IPS-NIHi7 (cell line): Measurements from ENCODE around the gene S100A6.
A peak's percentile ranks its signal among the peaks of the same experiment; 100 is the strongest.
"Not testable (repeated sequence)": the region's sequence is repeated elsewhere in the genome, so short reads cannot be mapped to it uniquely, and the experiment has no call there.

ENCODE experiments used
- DNase-seq: peaks from one replicate; pipeline ENCODE4 v3.0.0; 2012; ENCODE audit warnings: mixed read lengths; ENCODE audit errors: extremely low spot score

Gene S100A6

GRCh38 chr1:153563991-153564390, 28.2 kb upstream of the S100A6 start:
- no peak for DNase-seq

- no peak for DNase-seq
Measured at GRCh38 chr1:153563483-153563901, 27.7 kb upstream of the S100A6 start.

GRCh38 chr1:153562021-153562420, 26.2 kb upstream of the S100A6 start:
- DNase-seq: not testable (repeated sequence)

GRCh38 chr1:153561466-153561985, 25.7 kb upstream of the S100A6 start:
- DNase-seq: no peak

GRCh38 chr1:153560771-153561465, 25.1 kb upstream of the S100A6 start:
- DNase-seq: no peak

GRCh38 chr1:153560241-153560640, 24.4 kb upstream of the S100A6 start:
- no peak for DNase-seq

- no peak for DNase-seq
Measured at GRCh38 chr1:153557877-153558276, 22.1 kb upstream of the S100A6 start.

GRCh38 chr1:153556348-153556747, 20.6 kb upstream of the S100A6 start:
- no peak for DNase-seq

GRCh38 chr1:153553830-153554541, 18.2 kb upstream of the S100A6 start:
- peak; percentile 5 for DNase-seq

- no peak for DNase-seq
Measured at GRCh38 chr1:153553096-153553495, 17.3 kb upstream of the S100A6 start.

- DNase-seq: peak; percentile 51
Measured at GRCh38 chr1:153552335-153552734, 16.5 kb upstream of the S100A6 start.

- no peak for DNase-seq
Measured at GRCh38 chr1:153550827-153551500, 15.2 kb upstream of the S100A6 start.

- no peak for DNase-seq
Measured at GRCh38 chr1:153550398-153550758, 14.6 kb upstream of the S100A6 start.

GRCh38 chr1:153549741-153550397, 14.1 kb upstream of the S100A6 start:
- DNase-seq: no peak

GRCh38 chr1:153548722-153549688, 13.2 kb upstream of the S100A6 start, which contains the start of gene S100A3:
Gene S100A3, minus strand, starts transcription at chr1:153549258. Its CDS starts 773 bp downstream, at chr1:153548485.
- DNase-seq: peak; percentile 5

GRCh38 chr1:153547560-153548551, 12.1 kb upstream of the S100A6 start:
- peak; percentile 5 for DNase-seq

GRCh38 chr1:153546796-153547559, 11.2 kb upstream of the S100A6 start:
- DNase-seq: peak; percentile 21

GRCh38 chr1:153546371-153546770, 10.6 kb upstream of the S100A6 start:
- DNase-seq: no peak
